Memory B cell (primary cell): ENCODE results near the gene CERK.
A peak's percentile ranks its signal among the peaks of the same experiment; 100 is the strongest.

ENCODE experiments used
- ATAC-seq: fragments of 150-1000 bp; cut with Tn5 transposase; 2 replicates; pipeline ENCODE4 v1.10.0; 2021; ENCODE audit warnings: low read depth, mild to moderate bottlenecking, moderate library complexity
- DNase-seq, 2 donors: peaks; one replicate each; pipeline ENCODE4 v3.0.0; 2022; ENCODE audit warnings: low spot score in 2 of 2
- H3K27ac Mint-ChIP-seq: one replicate; pipeline ENCODE4 v1.8.0; 2022; ENCODE audit warnings: mild to moderate bottlenecking, moderate library complexity, mixed read lengths
- H3K27me3 Mint-ChIP-seq: one replicate; pipeline ENCODE4 v1.8.0; 2022; ENCODE audit warnings: mixed read lengths
- H3K36me3 Mint-ChIP-seq: one replicate; pipeline ENCODE4 v1.8.0; 2022; ENCODE audit warnings: mild to moderate bottlenecking, mixed read lengths
- H3K4me1 Mint-ChIP-seq: one replicate; pipeline ENCODE4 v1.8.0; 2022; ENCODE audit warnings: mixed read lengths
- H3K4me3 Mint-ChIP-seq: one replicate; pipeline ENCODE4 v1.8.0; 2022; ENCODE audit warnings: mild to moderate bottlenecking, moderate library complexity, mixed read lengths
- H3K9me3 Mint-ChIP-seq: one replicate; pipeline ENCODE4 v1.8.0; 2022; ENCODE audit warnings: mixed read lengths

CERK gene

DNA sequence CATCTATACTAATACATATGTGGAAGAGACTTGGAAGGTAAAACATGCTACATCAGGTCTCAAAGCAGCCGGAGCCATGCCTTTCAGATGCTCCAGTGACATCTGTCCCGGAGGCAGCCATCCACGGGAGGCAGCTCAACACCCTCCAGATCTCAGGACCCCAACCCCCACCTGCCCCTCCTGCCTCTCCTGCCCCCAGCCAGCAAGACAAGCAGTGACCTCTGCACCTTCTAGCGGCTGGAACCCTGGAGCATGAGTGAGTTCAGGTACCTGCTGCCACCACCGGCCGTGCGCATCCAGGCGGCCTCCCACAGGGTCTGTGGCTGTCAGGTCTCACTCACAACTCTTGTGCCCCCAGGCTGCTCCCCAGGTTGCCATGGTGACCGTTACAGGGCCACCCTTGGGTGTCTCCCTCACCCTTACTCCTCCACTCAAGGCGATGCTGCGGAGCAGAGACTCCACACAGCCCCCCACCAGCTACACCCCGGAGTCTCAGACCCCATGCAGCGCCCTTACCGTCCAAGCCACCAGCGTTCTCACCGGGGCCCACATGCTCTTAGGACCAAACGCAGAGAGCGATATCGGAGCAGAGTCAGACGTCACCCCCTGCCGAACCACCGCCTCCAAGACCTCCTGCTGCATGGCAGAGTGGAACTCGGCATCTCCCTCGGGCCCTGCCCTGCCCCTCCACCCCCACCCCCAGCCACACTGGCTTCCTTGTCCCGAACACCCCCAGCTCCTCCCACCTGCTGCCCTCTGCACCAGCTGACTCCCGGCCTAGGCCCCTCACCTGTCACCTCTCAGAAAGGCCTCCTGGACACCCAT, 34.7 kb downstream of the CERK start:
- H3K4me1 Mint-ChIP-seq, result peaks cover 2% of the 10 kb centered on the region
- no peak overlapping the region for H3K4me3 Mint-ChIP-seq
- H3K36me3 Mint-ChIP-seq, result peaks cover 46% of the 10 kb centered on the region
- H3K27me3 Mint-ChIP-seq, result no peaks in the 10 kb centered on the region
- ATAC-seq, result no peak
- no peak for DNase-seq
- H3K27ac Mint-ChIP-seq, result no peak overlapping the region
- no peaks in the 10 kb centered on the region for H3K9me3 Mint-ChIP-seq

DNA sequence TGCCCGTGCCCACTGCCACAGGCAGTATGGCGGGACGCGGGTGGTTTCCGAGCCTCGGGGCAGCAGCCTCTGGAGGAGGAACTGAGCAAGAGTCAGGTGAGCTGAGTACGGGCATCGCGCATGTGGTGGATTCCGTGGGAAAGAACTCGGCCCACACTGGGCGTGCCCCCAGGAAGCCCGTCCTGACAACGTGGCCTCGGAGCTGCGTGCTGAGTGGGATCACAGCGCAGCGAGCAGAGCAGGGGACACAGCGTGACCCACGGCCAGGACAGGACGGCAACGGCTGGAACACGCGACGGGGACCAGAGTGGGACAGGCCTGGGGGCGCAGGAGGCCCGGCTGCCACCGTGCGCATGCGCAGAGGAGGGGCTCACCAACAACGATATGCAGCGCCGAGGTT, 36.8 kb downstream of the CERK start:
- no peak overlapping the region for H3K4me3 Mint-ChIP-seq
- H3K36me3 Mint-ChIP-seq, result peaks cover 38% of the 10 kb centered on the region
- no peak overlapping the region for H3K27ac Mint-ChIP-seq
- H3K27me3 Mint-ChIP-seq, result no peaks in the 10 kb centered on the region
- ATAC-seq, result no peak
- DNase-seq, result no peak
- H3K9me3 Mint-ChIP-seq, result no peaks in the 10 kb centered on the region
- peaks cover 2% of the 10 kb centered on the region for H3K4me1 Mint-ChIP-seq

GRCh38 chr22:46699091-46699490, 39.0 kb downstream of the CERK start:
- Mint-ChIP-seq H3K36me3 (peaks cover 33% of the 10 kb centered on the region), H3K27ac (no peak overlapping the region), H3K4me3 (no peak overlapping the region), H3K27me3 (no peaks in the 10 kb centered on the region), H3K4me1 (no peaks in the 10 kb centered on the region), H3K9me3 (no peaks in the 10 kb centered on the region)
- ATAC-seq (no peak), DNase-seq (no peak)

- DNase-seq (no peak), ATAC-seq (no peak)
- Mint-ChIP-seq H3K4me3 (no peak overlapping the region), H3K4me1 (no peaks in the 10 kb centered on the region), H3K27ac (no peak overlapping the region), H3K36me3 (peaks cover 28% of the 10 kb centered on the region), H3K9me3 (no peaks in the 10 kb centered on the region), H3K27me3 (no peaks in the 10 kb centered on the region)
These were observed 40.1 kb downstream of the CERK start for GRCh38 chr22:46697811-46698515.

GRCh38 chr22:46696614-46697013, 41.4 kb downstream of the CERK start:
- no peak overlapping the region for H3K27ac Mint-ChIP-seq

GRCh38 chr22:46696229-46696518, 41.9 kb downstream of the CERK start:
- H3K27me3 Mint-ChIP-seq, result no peaks in the 10 kb centered on the region
- no peak for DNase-seq
- ATAC-seq, result no peak
- H3K9me3 Mint-ChIP-seq, result no peaks in the 10 kb centered on the region
- no peak overlapping the region for H3K27ac Mint-ChIP-seq
- no peak overlapping the region for H3K4me3 Mint-ChIP-seq
- peaks cover 32% of the 10 kb centered on the region for H3K36me3 Mint-ChIP-seq
- H3K4me1 Mint-ChIP-seq, result no peaks in the 10 kb centered on the region

More at GRCh38 chr22:46696614-46697013, 41.4 kb downstream of the CERK start:
- no peak for ATAC-seq
- peaks cover 33% of the 10 kb centered on the region for H3K36me3 Mint-ChIP-seq
- no peaks in the 10 kb centered on the region for H3K4me1 Mint-ChIP-seq
- H3K9me3 Mint-ChIP-seq, result no peaks in the 10 kb centered on the region
- no peak for DNase-seq
- no peak overlapping the region for H3K4me3 Mint-ChIP-seq
- H3K27me3 Mint-ChIP-seq, result no peaks in the 10 kb centered on the region

- H3K36me3 Mint-ChIP-seq, result peaks cover 33% of the 10 kb centered on the region
- no peaks in the 10 kb centered on the region for H3K9me3 Mint-ChIP-seq
- no peak overlapping the region for H3K4me3 Mint-ChIP-seq
- no peaks in the 10 kb centered on the region for H3K4me1 Mint-ChIP-seq
- ATAC-seq (no peak), DNase-seq (no peak)
- no peak overlapping the region for H3K27ac Mint-ChIP-seq
- H3K27me3 Mint-ChIP-seq, result no peaks in the 10 kb centered on the region
These were observed 42.5 kb downstream of the CERK start for GRCh38 chr22:46695346-46696228.

- no peak for ATAC-seq
- peaks cover 35% of the 10 kb centered on the region for H3K36me3 Mint-ChIP-seq
- no peaks in the 10 kb centered on the region for H3K9me3 Mint-ChIP-seq
- no peaks in the 10 kb centered on the region for H3K27me3 Mint-ChIP-seq
- DNase-seq, result no peak
- H3K4me1 Mint-ChIP-seq, result no peaks in the 10 kb centered on the region
- H3K4me3 Mint-ChIP-seq, result no peak overlapping the region
- H3K27ac Mint-ChIP-seq, result no peak overlapping the region
These were observed 43.5 kb downstream of the CERK start for GRCh38 chr22:46694416-46695170.

DNA sequence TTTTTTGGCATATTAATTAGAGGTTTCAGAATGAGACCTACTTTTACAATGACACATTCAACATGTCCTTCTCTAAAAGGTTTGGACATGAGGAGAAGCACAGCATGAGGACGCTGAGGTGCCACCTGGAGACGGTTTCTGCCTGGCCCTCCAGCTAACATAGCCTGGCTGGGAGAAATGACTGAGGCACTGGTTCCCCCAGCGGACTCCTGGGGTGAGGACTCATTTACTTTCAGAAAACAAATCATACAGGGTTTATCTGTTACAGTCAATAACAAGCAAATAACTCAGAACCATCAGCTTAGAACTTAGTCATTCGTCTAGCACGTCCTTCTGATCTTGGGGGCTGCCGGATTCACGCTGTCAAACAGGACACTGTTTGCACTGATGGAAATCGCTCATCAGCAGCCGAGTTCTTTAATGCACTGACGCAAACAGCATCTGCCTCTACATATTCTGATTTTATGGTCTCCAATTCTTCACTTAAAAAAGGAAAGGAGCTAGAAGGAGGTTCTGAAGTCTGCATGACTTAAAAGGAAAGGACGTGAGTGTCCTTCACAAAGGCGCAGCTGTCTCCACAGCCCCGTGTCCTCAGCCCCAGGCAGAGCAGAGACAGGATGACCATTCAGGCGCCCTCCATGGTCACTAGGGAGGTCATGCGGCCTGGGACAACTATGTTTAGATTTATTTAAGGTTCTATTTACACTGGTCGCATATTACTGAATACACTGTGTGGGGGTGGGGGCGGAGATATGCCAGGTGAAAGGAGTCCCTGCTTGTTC, 44.2 kb downstream of the CERK start:
- ATAC-seq (peak; percentile 32), DNase-seq (no peak)
- no peaks in the 10 kb centered on the region for H3K4me1 Mint-ChIP-seq
- no peak overlapping the region for H3K27ac Mint-ChIP-seq
- H3K4me3 Mint-ChIP-seq, result no peak overlapping the region
- no peaks in the 10 kb centered on the region for H3K9me3 Mint-ChIP-seq
- H3K36me3 Mint-ChIP-seq, result peaks cover 34% of the 10 kb centered on the region
- H3K27me3 Mint-ChIP-seq, result peaks cover 2% of the 10 kb centered on the region

DNA sequence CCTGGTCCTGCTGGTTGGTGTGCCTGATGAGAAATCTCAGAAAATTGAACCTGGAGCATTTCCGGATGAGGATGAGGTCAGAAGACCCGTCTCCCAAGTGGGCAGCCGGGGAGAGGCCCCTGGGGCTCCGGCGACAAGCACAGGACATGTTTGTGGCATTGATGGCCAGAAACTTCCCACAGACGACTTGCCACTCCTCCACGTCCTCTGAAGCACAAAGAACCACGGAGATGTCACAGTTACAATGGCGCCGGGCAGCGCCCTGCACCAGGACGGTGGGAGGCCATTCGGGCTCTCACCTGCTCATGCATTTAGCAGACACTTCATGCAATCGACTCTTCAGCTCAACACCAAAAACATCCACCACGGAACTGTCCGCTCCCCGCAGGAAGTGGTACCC, 46.5 kb downstream of the CERK start:
- H3K4me1 Mint-ChIP-seq, result peaks cover under 1% of the 10 kb centered on the region
- no peak overlapping the region for H3K27ac Mint-ChIP-seq
- ATAC-seq, result no peak
- peaks cover 31% of the 10 kb centered on the region for H3K36me3 Mint-ChIP-seq
- no peak overlapping the region for H3K4me3 Mint-ChIP-seq
- peaks cover 2% of the 10 kb centered on the region for H3K27me3 Mint-ChIP-seq
- no peak for DNase-seq
- no peaks in the 10 kb centered on the region for H3K9me3 Mint-ChIP-seq

- H3K9me3 Mint-ChIP-seq, result no peaks in the 10 kb centered on the region
- peaks cover 8% of the 10 kb centered on the region for H3K4me1 Mint-ChIP-seq
- no peak overlapping the region for H3K27ac Mint-ChIP-seq
- peaks cover 2% of the 10 kb centered on the region for H3K27me3 Mint-ChIP-seq
- ATAC-seq (no peak), DNase-seq (no peak)
- H3K4me3 Mint-ChIP-seq, result no peak overlapping the region
- peaks cover 32% of the 10 kb centered on the region for H3K36me3 Mint-ChIP-seq
These were observed 47.9 kb downstream of the CERK start for GRCh38 chr22:46690146-46690545.

- H3K36me3 Mint-ChIP-seq, result peaks cover 27% of the 10 kb centered on the region
- no peak overlapping the region for H3K27ac Mint-ChIP-seq
- no peak for DNase-seq
- H3K9me3 Mint-ChIP-seq, result no peaks in the 10 kb centered on the region
- H3K4me3 Mint-ChIP-seq, result no peak overlapping the region
- no peak for ATAC-seq
- peaks cover 17% of the 10 kb centered on the region for H3K4me1 Mint-ChIP-seq
- H3K27me3 Mint-ChIP-seq, result peaks cover 2% of the 10 kb centered on the region
These were observed 49.1 kb downstream of the CERK start for GRCh38 chr22:46688949-46689348.

GRCh38 chr22:46687460-46687859, 50.6 kb downstream of the CERK start:
- no peak for DNase-seq
- Mint-ChIP-seq H3K27ac (no peak overlapping the region), H3K27me3 (peaks cover 2% of the 10 kb centered on the region), H3K4me3 (no peak overlapping the region), H3K9me3 (no peaks in the 10 kb centered on the region), H3K36me3 (peaks cover 25% of the 10 kb centered on the region), H3K4me1 (peaks cover 22% of the 10 kb centered on the region)
- ATAC-seq, result no peak
